Calu3 (cell line): ENCODE data around the gene CCDC195. TPM values are rescaled to one million over a fixed set of nuclear protein-coding genes. Genes with fewer than 3 reads are reported as not detected.

Experiments used
- BruUV-seq: library from RNA; stranded (reverse); fragments of 400-500 nt; replicated peaks from 2 replicates; lab custom pipeline; 2021; lab: Mats Ljungman, UMichigan
- CTCF ChIA-PET: fragments of 300-600 bp; sonication (Branson Sonifier 250); formaldehyde crosslinking; loops from one replicate; lab custom pipeline; 2022; ENCODE audit warnings: antibody characterized with exemption; lab: Charles Lee
- DNase-seq: peaks from one replicate; pipeline ENCODE4 v3.0.0; 2022
- H3K27ac Mint-ChIP-seq: one replicate; pipeline ENCODE4 v1.8.0; 2022; ENCODE audit warnings: mixed read lengths; ENCODE audit not compliant: unreplicated experiment
- H3K27me3 Mint-ChIP-seq: one replicate; pipeline ENCODE4 v1.8.0; 2022; ENCODE audit warnings: mixed read lengths; ENCODE audit not compliant: unreplicated experiment
- H3K36me3 Mint-ChIP-seq: one replicate; pipeline ENCODE4 v1.8.0; 2022; ENCODE audit warnings: mild to moderate bottlenecking, moderate library complexity, mixed read lengths; ENCODE audit not compliant: insufficient read depth, unreplicated experiment
- H3K4me1 Mint-ChIP-seq: one replicate; pipeline ENCODE4 v1.8.0; 2022; ENCODE audit warnings: mild to moderate bottlenecking, low read depth, mixed read lengths; ENCODE audit not compliant: unreplicated experiment
- H3K4me3 Mint-ChIP-seq: one replicate; pipeline ENCODE4 v1.8.0; 2022; ENCODE audit warnings: mild to moderate bottlenecking, low read depth, moderate library complexity, mixed read lengths; ENCODE audit not compliant: unreplicated experiment
- H3K9me3 Mint-ChIP-seq: one replicate; pipeline ENCODE4 v1.8.0; 2022; ENCODE audit warnings: low read depth, mixed read lengths; ENCODE audit not compliant: unreplicated experiment
- CTCF ChIP-seq: fragments of 200-600 bp; IDR thresholded peaks from one replicate; pipeline ENCODE4 v1.8.0; 2022; ENCODE audit warnings: antibody characterized with exemption; ENCODE audit not compliant: unreplicated experiment
- intact Hi-C: fragments of 100-400 bp; cut with micrococcal nuclease; formaldehyde crosslinking; loops from one replicate; pipeline ENCODE4 v1.10.0; 2022; ENCODE audit not compliant: unreplicated experiment
- total RNA-seq: library from RNA; stranded (reverse); gene quantifications from 2 replicates; pipeline ENCODE4 v1.2.3, GENCODE V29; 2022

Gene CCDC195
- total RNA-seq, 1 experiment from 2014 or later, result not detected

GRCh38 chr2:224688997-224689396 lies 27.2 kb downstream of the CCDC195 start:
- CTCF ChIA-PET, result interaction anchor here (0.7 kb wide), 2 partner anchors 10 to 1622 kb away, joined by 5 to 6 read pairs; no protein-coding TSS in a partner anchor
- TF ChIP-seq CTCF, result no peak
- no peaks in the 10 kb centered on the region for H3K9me3 Mint-ChIP-seq
- H3K36me3 Mint-ChIP-seq, result no peaks in the 10 kb centered on the region
- H3K27me3 Mint-ChIP-seq, result no peaks in the 10 kb centered on the region
- H3K4me3 Mint-ChIP-seq, result no peak overlapping the region
- no TSS peak for BruUV-seq
- H3K4me1 Mint-ChIP-seq, result no peaks in the 10 kb centered on the region
- intact Hi-C loops, result no loop called here
- no peak overlapping the region for H3K27ac Mint-ChIP-seq
- no peak for DNase-seq

- Mint-ChIP-seq H3K4me3 (no peak overlapping the region), H3K4me1 (no peaks in the 10 kb centered on the region), H3K9me3 (no peaks in the 10 kb centered on the region), H3K27me3 (no peaks in the 10 kb centered on the region), H3K27ac (no peak overlapping the region), H3K36me3 (no peaks in the 10 kb centered on the region)
- CTCF ChIA-PET, result no interaction called here
- BruUV-seq, result no TSS peak
- DNase-seq, result no peak
- intact Hi-C loops, result no loop called here
- TF ChIP-seq CTCF, result no peak
Observed at GRCh38 chr2:224687156-224687555, 29.0 kb downstream of the CCDC195 start.

DNA sequence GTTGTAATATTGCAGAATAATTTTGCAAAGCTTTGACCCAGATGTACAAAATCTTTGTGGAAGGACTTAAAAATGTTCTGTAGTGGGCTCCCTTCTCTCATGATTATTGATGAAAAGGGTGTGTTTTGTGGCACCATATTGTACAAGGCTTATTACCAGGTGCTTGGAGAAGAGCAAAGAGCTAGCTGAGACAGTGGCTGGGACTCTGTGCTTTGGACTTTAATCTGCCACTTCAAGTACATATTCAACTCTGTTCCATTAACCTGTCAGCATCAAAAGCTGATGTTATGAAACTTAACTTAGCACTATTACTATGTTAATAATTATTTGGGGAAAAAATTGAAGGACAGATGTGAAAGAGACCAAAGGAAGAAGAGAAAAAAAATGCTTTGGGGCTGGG lies 31.0 kb downstream of the CCDC195 start:
- TF ChIP-seq CTCF, result no peak
- H3K27me3 Mint-ChIP-seq, result no peaks in the 10 kb centered on the region
- H3K36me3 Mint-ChIP-seq, result no peaks in the 10 kb centered on the region
- BruUV-seq, result no TSS peak
- H3K4me1 Mint-ChIP-seq, result no peaks in the 10 kb centered on the region
- H3K27ac Mint-ChIP-seq, result no peak overlapping the region
- intact Hi-C loops, result no loop called here
- no peak overlapping the region for H3K4me3 Mint-ChIP-seq
- CTCF ChIA-PET, result no interaction called here
- DNase-seq, result no peak
- H3K9me3 Mint-ChIP-seq, result no peaks in the 10 kb centered on the region

DNA sequence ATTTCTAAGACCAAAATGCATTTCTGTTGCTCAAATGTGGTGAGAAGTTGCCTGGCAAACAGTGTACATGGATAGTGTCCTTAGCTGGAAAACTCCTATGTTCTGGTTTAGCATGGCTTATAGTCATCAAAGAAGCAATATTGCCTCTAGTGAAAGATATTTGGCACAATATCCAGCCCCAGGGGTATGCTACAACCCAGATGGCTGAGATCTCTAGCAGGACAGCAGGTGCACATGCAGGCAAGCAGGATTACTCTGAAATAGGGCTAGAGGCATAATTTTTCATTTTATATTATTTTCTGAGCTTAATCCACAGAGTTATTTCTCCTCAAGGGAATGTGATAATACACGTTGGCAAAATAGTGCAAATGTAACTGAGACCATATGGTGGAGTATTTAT lies 34.0 kb downstream of the CCDC195 start:
- intact Hi-C loops, result no loop called here
- H3K27me3 Mint-ChIP-seq, result no peaks in the 10 kb centered on the region
- H3K4me3 Mint-ChIP-seq, result no peak overlapping the region
- no peak overlapping the region for H3K27ac Mint-ChIP-seq
- no peak for TF ChIP-seq CTCF
- peaks cover 14% of the 10 kb centered on the region for H3K36me3 Mint-ChIP-seq
- no peak for DNase-seq
- no TSS peak for BruUV-seq
- CTCF ChIA-PET, result no interaction called here
- no peaks in the 10 kb centered on the region for H3K9me3 Mint-ChIP-seq
- H3K4me1 Mint-ChIP-seq, result peaks cover 20% of the 10 kb centered on the region
